Neural crest cell (in vitro differentiated cells): ENCODE results near the gene EPAS1. TPM values are rescaled to one million over a fixed set of nuclear protein-coding genes. Genes with fewer than 3 reads are reported as not detected.

Experiments used
- DNase-seq: peaks from one replicate; pipeline ENCODE4 v3.0.0; 2021; ENCODE audit warnings: low read depth, mixed read lengths, low spot score
- H3K27ac Mint-ChIP-seq: one replicate; pipeline ENCODE4 v1.8.0; 2021; ENCODE audit warnings: mild to moderate bottlenecking, mixed read lengths; ENCODE audit not compliant: unreplicated experiment
- H3K27me3 Mint-ChIP-seq: 2 replicates; pipeline ENCODE4 v1.8.0; 2021; ENCODE audit warnings: low read depth, mild to moderate bottlenecking, mixed read lengths
- H3K36me3 Mint-ChIP-seq: 2 replicates; pipeline ENCODE4 v1.8.0; 2021; ENCODE audit warnings: low read depth, mild to moderate bottlenecking, mixed read lengths
- H3K4me1 Mint-ChIP-seq: 2 replicates; pipeline ENCODE4 v1.8.0; 2021; ENCODE audit warnings: mixed read lengths
- H3K4me3 Mint-ChIP-seq: one replicate; pipeline ENCODE4 v1.8.0; 2021; ENCODE audit warnings: mild to moderate bottlenecking, mixed read lengths
- H3K9me3 Mint-ChIP-seq: 2 replicates; pipeline ENCODE4 v1.8.0; 2021; ENCODE audit warnings: mixed read lengths
- CTCF ChIP-seq: fragments of 200-600 bp; sonication (generic); conservative IDR thresholded peaks from 2 replicates; pipeline ENCODE4 v1.5.0; 2021; ENCODE audit warnings: antibody characterized with exemption, mild to moderate bottlenecking
- total RNA-seq: library from RNA; stranded (reverse); gene quantifications from 2 replicates; pipeline ENCODE4 v1.2.1, GENCODE V29; 2021

Gene EPAS1
- total RNA-seq, 1 donor from 2014 or later: 0.14 TPM

GRCh38 chr2:46277431-46278190 lies 19.6 kb upstream of the EPAS1 start:
- no peak for DNase-seq
- no peaks in the 10 kb centered on the region for H3K9me3 Mint-ChIP-seq
- H3K27me3 Mint-ChIP-seq: peaks cover 14% of the 10 kb centered on the region
- H3K27ac Mint-ChIP-seq: no peak overlapping the region
- TF ChIP-seq CTCF: no peak
- H3K36me3 Mint-ChIP-seq: no peaks in the 10 kb centered on the region
- peaks cover 4% of the 10 kb centered on the region for H3K4me1 Mint-ChIP-seq
- H3K4me3 Mint-ChIP-seq: no peak overlapping the region

GRCh38 chr2:46278952-46279351 lies 18.3 kb upstream of the EPAS1 start:
- Mint-ChIP-seq H3K27me3 (peaks cover 20% of the 10 kb centered on the region), H3K36me3 (no peaks in the 10 kb centered on the region), H3K9me3 (no peaks in the 10 kb centered on the region), H3K4me1 (peaks cover 4% of the 10 kb centered on the region), H3K27ac (no peak overlapping the region), H3K4me3 (no peak overlapping the region)
- DNase-seq: no peak
- TF ChIP-seq CTCF: no peak

- no peak overlapping the region for H3K27ac Mint-ChIP-seq
- no peaks in the 10 kb centered on the region for H3K4me1 Mint-ChIP-seq
- no peaks in the 10 kb centered on the region for H3K9me3 Mint-ChIP-seq
- no peaks in the 10 kb centered on the region for H3K36me3 Mint-ChIP-seq
- H3K4me3 Mint-ChIP-seq: no peak overlapping the region
- H3K27me3 Mint-ChIP-seq: peaks cover 22% of the 10 kb centered on the region
- no peak for TF ChIP-seq CTCF
- DNase-seq: no peak
Observed at GRCh38 chr2:46281939-46282338, 15.3 kb upstream of the EPAS1 start.

- no peak overlapping the region for H3K4me3 Mint-ChIP-seq
- H3K4me1 Mint-ChIP-seq: no peaks in the 10 kb centered on the region
- H3K9me3 Mint-ChIP-seq: no peaks in the 10 kb centered on the region
- H3K27me3 Mint-ChIP-seq: peaks cover 22% of the 10 kb centered on the region
- H3K36me3 Mint-ChIP-seq: no peaks in the 10 kb centered on the region
- no peak for DNase-seq
- no peak for TF ChIP-seq CTCF
- H3K27ac Mint-ChIP-seq: no peak overlapping the region
Observed at GRCh38 chr2:46283693-46284092, 13.5 kb upstream of the EPAS1 start.

- Mint-ChIP-seq H3K27me3 (peaks cover 24% of the 10 kb centered on the region), H3K9me3 (no peaks in the 10 kb centered on the region), H3K4me1 (no peaks in the 10 kb centered on the region), H3K36me3 (no peaks in the 10 kb centered on the region), H3K4me3 (no peak overlapping the region), H3K27ac (no peak overlapping the region)
- DNase-seq: no peak
- TF ChIP-seq CTCF: no peak
Observed at GRCh38 chr2:46284260-46284659, 12.9 kb upstream of the EPAS1 start.
